Endothelial cell (in vitro differentiated cells): ENCODE results near the gene SLC30A2. TPM values are rescaled to one million over a fixed set of nuclear protein-coding genes. Genes with fewer than 3 reads are reported as not detected.
A peak's percentile ranks its signal among the peaks of the same experiment; 100 is the strongest.

Source experiments
- DNase-seq: peaks from one replicate; pipeline ENCODE4 v3.0.0; 2021; ENCODE audit warnings: low spot score
- H3K27ac Mint-ChIP-seq: one replicate; pipeline ENCODE4 v1.8.0; 2021; ENCODE audit warnings: mixed read lengths, inconsistent platforms; ENCODE audit not compliant: unreplicated experiment
- H3K27me3 Mint-ChIP-seq: one replicate; pipeline ENCODE4 v1.8.0; 2021; ENCODE audit warnings: mild to moderate bottlenecking, moderate library complexity, mixed read lengths, inconsistent platforms; ENCODE audit not compliant: unreplicated experiment
- H3K36me3 Mint-ChIP-seq: one replicate; pipeline ENCODE4 v1.8.0; 2021; ENCODE audit warnings: mild to moderate bottlenecking, low read depth, mixed read lengths, inconsistent platforms; ENCODE audit not compliant: unreplicated experiment
- H3K4me1 Mint-ChIP-seq: one replicate; pipeline ENCODE4 v1.8.0; 2021; ENCODE audit warnings: mild to moderate bottlenecking, mixed read lengths, inconsistent platforms; ENCODE audit not compliant: unreplicated experiment
- H3K4me3 Mint-ChIP-seq: one replicate; pipeline ENCODE4 v1.8.0; 2021; ENCODE audit warnings: mild to moderate bottlenecking, mixed read lengths, inconsistent platforms; ENCODE audit not compliant: unreplicated experiment
- H3K9me3 Mint-ChIP-seq: one replicate; pipeline ENCODE4 v1.8.0; 2021; ENCODE audit warnings: mixed read lengths, inconsistent platforms; ENCODE audit not compliant: unreplicated experiment
- CTCF ChIP-seq: fragments of 200-600 bp; sonication (generic); IDR thresholded peaks from one replicate; pipeline ENCODE4 v1.5.0; 2021; ENCODE audit warnings: antibody characterized with exemption; ENCODE audit not compliant: unreplicated experiment
- total RNA-seq: library from RNA; stranded (reverse); fragmentation: NEBNext Ultra II Directional; extraction: Animal tissue kit (Norgen Biotek cat#: 25700); gene quantifications from one replicate; pipeline ENCODE4 v1.2.1, GENCODE V29; 2021; ENCODE audit not compliant: unreplicated experiment

The SLC30A2 gene
- total RNA-seq, 1 donor from 2014 or later: not detected

GRCh38 chr1:25992689-25993171 is 53.2 kb downstream of the SLC30A2 start:
- no peak for DNase-seq
- H3K9me3 Mint-ChIP-seq: no peaks in the 10 kb centered on the region
- H3K27me3 Mint-ChIP-seq: peaks cover 7% of the 10 kb centered on the region
- H3K4me1 Mint-ChIP-seq: peaks cover 38% of the 10 kb centered on the region
- no peak overlapping the region for H3K4me3 Mint-ChIP-seq
- H3K36me3 Mint-ChIP-seq: no peaks in the 10 kb centered on the region
- no peak for TF ChIP-seq CTCF
- H3K27ac Mint-ChIP-seq: peak overlapping the region; percentile 28

GRCh38 chr1:25991937-25992688 is 53.8 kb downstream of the SLC30A2 start:
- H3K36me3 Mint-ChIP-seq: peaks cover 4% of the 10 kb centered on the region
- H3K27ac Mint-ChIP-seq: no peak overlapping the region
- no peaks in the 10 kb centered on the region for H3K9me3 Mint-ChIP-seq
- peaks cover 32% of the 10 kb centered on the region for H3K4me1 Mint-ChIP-seq
- no peak overlapping the region for H3K4me3 Mint-ChIP-seq
- peaks cover 4% of the 10 kb centered on the region for H3K27me3 Mint-ChIP-seq
- no peak for DNase-seq
- TF ChIP-seq CTCF: no peak

GRCh38 chr1:25990702-25991395 is 55.1 kb downstream of the SLC30A2 start:
- H3K27ac Mint-ChIP-seq: peak overlapping the region; percentile 49

GRCh38 chr1:25990251-25990650 is 55.7 kb downstream of the SLC30A2 start:
- Mint-ChIP-seq H3K27ac (peak overlapping the region; percentile 49), H3K27me3 (peaks cover 6% of the 10 kb centered on the region), H3K4me3 (no peak overlapping the region), H3K9me3 (no peaks in the 10 kb centered on the region), H3K4me1 (peaks cover 36% of the 10 kb centered on the region), H3K36me3 (peaks cover 15% of the 10 kb centered on the region)
- no peak for DNase-seq
- TF ChIP-seq CTCF: no peak

More at GRCh38 chr1:25990702-25991395, 55.1 kb downstream of the SLC30A2 start:
- H3K9me3 Mint-ChIP-seq: no peaks in the 10 kb centered on the region
- H3K4me1 Mint-ChIP-seq: peaks cover 30% of the 10 kb centered on the region
- DNase-seq: no peak
- H3K4me3 Mint-ChIP-seq: no peak overlapping the region
- peaks cover 6% of the 10 kb centered on the region for H3K27me3 Mint-ChIP-seq
- no peak for TF ChIP-seq CTCF
- H3K36me3 Mint-ChIP-seq: peaks cover 10% of the 10 kb centered on the region
